ENCODE data around the gene PLXNB3. TPM values are rescaled to one million over a fixed set of nuclear protein-coding genes. Genes with fewer than 3 reads are reported as not detected.

The PLXNB3 gene
- total RNA-seq, 1 experiment from 2014 or later, result 3.3 TPM

DNA sequence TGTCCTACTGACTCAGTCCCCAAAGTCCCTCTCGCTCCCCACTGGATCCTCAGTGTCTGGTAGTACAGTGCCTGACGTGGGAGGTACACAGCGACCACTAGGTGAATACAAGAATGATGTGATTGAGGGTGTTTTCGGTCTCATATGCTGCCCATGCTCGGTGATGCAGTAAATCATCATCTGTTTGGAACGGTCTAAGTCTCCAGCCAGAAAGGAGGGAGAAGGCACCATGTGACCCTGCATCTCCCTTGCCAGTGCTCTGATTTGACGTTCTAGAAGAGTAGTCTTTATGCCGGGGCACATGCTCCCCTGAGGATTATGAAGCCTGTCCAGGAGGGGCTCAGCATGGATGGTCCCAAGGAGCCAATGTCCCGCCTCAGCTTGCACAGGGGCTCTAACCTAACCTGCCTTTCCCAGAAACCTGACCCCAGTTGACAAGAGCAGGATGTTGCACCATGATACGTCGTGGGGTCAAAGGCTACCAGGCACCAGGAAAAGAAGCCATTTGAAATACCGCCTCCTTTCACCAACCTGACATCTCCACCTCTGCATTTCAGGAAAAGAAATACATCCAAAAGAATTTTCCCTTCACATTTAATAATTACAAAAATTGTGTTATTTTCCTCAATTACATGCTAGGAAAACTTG is 13.8 kb upstream of the PLXNB3 start:
- no peak for DNase-seq (ENCODE audit: extremely low read depth, low read depth)

DNA sequence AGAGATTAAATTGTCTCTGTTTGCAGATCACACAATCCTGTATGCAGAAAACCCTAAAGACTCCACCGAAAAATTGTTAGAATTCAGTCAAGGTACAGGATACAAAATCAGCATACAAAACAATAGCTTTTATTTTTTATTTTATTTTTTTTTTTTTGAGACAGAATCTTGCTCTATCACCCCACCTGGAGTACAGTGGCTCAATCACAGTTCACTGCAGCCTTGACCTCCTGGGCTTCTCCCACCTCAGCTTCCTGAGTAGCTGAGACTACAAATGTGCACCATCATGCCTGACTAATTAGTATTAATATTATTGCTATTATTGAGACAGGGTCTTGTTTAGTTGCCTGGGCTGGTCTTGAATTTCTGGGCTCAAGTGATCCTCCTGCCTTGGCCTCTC is 8.9 kb upstream of the PLXNB3 start:
- no peak for DNase-seq (ENCODE audit: extremely low read depth, low read depth)

DNA sequence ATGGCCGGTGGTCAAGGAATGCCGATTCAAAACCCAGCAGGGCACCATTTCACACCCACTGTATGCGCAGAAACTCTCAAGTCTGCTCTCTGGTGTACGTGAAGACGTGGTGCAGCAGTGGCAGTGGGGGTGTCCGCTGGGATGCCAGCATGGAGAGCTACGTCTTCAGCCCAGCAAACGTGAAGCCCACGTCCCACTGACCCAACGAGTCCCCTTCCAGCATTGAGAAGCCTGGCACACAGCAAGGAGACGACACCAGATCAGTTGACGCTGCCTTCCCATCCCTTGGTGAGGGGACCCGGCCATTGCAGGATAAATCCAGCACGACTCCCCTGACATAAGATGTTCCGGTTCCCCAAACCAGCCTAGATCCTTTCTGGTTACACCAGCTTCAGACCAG is 2.2 kb upstream of the PLXNB3 start:
- DNase-seq (ENCODE audit: extremely low read depth, low read depth), result no peak

DNA sequence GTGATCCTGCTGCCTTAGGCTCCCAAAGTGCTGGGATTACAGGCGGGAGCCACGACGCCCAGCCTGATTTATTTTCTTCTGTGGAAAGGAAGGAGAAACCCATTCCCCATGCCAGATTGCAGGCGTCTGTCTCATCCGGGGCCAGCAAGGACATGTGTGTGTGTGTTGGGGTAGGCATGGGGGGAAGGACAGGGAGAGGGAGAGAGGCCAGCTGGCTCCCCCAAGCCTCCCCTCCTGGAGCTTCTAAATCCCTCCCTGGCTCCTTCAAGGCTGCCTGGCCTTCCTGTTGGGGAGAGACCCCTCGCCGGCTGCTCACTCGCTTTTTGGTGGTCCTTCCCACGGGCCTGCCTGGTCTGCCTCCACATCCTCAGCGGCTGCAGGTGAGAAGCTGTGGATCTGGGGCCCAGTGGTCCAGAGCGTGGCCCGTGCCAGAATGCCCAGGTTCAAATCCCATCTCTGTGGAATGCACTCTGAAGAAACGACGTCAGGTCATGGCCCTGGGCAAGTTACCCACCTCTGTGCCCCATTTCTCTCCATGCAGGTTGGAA is 1.3 kb upstream of the PLXNB3 start:
- no peak for DNase-seq (ENCODE audit: extremely low read depth, low read depth)

DNA sequence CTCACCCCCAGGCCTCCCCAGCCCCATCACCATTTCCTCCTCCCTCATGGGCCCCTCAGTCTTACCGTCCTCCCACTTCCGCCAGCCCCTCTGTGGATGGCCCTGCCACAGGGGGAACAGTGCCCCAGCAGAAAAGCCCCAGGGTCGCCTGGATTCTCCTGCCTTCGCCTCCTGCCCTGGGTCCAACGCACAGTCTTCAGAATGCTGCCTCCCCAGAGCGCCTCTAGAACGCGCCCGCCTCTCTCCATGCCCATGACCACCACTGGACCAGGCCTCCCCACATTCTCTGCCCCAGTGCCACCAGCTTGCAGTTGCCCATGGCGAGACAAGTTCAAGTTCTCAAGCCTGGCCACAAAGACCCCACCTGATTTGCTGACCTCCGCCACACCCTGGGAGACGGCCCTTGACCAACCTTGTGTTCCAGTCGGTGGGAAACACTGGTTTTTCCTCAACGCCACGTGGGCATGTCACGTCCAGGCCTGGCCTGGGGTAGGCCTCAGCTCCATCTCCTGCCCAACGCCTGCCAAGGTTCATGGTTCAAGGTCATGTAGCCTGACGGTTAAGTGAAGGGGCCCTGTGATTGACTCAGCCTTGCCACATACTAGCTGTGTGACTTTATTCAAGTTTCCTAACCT is 634 bp upstream of the PLXNB3 start:
- no peak for DNase-seq (ENCODE audit: extremely low read depth, low read depth)

DNA sequence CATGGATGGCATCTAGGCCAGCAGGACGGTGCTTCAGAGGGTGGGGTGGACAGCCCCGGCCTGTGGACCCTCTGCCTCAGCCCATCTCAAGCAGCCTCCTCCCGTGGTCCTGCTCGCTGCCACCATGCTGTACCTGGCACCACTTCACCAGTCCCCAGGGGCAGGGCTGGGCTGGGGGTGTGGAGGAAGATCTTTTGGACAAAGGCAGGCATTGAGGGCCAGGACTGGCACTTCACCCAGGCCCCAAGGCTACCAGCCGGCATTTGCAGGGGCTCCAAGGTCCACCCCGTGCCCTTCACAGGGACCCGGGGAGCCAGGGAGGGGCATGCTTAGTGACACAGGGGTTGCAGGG is 713 bp downstream of the PLXNB3 start:
- DNase-seq (ENCODE audit: extremely low read depth, low read depth), result no peak

DNA sequence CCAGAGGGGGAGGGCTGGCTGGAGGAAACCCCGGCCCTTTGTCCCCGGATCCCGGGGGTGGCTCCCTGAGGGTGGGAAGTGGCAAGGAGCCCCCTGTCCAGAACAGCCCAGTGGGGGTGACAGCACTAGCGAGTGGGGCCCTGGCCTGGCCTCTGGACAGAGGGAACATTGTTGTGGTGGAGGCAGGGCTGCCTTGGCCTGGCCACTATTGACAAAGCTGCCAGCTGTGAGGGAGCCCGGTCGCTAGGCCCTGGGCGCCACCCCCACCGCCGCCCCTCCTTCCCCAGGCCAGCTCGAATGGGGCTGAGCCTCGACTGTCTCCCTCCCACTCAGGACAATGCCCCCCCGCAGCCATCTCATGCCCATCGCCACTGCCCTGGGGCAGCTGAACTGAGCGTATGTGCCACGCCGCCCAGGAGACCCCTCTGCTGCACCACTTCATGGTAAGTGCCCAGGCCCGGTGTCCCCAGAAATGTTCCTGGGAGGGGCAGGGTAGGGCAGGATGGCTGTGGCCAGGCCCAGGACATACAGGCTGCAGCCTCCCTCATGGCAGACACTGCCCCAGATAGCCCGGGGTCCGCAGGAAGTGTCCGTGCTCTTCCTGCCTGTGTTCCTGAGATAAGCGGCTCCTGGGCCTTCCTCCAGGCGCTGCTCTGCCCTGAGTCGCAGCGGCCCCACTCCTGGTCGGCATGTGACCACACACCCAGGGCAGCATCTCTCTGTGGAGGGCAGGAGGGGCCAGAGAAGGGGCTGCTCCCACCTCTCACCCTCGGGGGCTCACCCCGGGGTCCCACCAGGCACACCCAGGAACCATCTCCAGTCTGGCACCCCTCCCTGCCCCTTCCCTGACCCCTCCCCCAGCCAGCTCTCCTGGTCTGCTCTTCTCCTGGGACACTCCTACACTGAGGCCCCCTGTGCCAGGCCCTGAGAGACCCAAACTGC is 1.4 kb downstream of the PLXNB3 start:
- no peak for DNase-seq (ENCODE audit: extremely low read depth, low read depth)

DNA sequence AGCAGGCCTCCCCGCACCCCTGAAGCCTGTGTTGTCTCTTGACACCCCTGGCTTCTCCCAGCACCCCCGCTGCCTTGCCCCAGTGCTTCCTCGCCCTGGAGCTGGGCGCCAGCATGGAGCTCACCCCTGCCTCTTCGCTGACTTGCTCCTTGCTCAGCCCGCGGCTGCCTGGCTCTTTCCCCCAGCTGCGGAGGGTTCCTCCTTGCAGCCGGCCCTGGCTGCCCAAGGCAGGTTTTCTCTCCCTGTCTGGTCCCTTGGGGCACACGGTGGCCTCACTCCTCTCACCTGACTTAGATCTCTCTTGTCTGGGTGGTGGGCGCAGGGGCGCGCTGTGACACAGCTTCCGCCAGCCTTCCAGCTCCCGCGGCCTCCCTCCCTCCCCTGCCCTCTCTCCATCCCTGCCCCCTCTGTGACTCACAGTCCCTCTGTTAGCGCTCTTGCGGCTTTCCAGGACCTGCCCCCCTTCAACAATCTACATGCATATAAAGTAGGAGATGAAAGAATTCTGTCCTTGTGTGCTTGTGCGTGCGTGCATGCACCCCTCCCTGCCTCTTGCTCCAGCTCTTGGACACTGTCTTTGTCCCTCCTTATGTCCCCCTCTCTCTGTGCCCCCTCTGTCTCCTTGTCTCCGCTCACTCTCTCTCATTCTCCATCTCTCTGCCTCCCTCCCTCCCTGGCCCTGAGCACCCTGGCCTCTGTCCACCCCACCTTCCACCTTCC is 2.2 kb downstream of the PLXNB3 start:
- DNase-seq (ENCODE audit: extremely low read depth, low read depth), result peak; percentile 35

DNA sequence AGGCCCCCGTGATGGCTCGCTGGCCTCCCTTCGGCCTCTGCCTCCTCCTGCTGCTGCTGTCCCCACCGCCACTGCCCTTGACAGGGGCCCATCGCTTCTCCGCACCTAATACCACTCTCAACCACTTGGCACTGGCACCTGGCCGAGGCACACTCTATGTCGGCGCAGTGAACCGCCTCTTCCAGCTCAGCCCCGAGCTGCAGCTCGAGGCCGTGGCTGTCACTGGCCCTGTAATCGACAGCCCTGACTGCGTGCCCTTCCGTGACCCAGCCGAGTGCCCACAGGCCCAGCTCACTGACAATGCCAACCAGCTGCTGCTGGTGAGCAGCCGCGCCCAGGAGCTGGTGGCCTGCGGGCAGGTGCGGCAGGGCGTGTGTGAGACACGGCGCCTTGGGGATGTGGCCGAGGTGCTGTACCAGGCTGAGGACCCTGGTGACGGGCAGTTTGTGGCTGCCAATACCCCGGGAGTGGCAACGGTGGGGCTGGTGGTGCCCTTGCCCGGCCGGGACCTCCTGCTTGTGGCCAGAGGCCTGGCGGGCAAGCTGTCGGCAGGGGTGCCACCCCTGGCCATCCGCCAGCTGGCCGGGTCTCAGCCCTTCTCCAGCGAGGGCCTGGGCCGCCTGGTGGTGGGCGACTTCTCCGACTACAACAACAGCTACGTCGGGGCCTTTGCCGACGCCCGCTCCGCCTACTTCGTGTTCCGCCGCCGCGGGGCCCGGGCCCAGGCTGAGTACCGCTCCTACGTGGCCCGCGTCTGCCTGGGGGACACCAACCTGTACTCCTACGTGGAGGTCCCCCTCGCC is 3.0 kb downstream of the PLXNB3 start:
- no peak for DNase-seq (ENCODE audit: extremely low read depth, low read depth)

DNA sequence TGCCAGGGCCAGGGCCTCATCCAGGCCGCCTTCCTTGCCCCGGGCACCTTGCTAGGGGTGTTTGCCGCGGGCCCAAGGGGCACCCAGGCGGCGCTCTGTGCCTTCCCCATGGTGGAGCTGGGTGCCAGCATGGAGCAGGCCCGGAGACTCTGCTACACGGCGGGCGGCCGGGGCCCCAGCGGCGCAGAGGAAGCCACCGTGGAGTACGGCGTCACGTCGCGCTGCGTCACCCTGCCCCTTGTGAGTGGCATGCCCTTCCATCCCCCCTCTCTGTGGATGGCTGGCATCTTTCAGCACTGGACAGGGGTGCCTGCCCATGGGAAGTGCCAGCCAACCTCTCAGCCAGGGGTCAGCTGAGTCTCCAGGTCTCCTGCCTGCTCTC is 3.6 kb downstream of the PLXNB3 start:
- DNase-seq (ENCODE audit: extremely low read depth, low read depth), result no peak

DNA sequence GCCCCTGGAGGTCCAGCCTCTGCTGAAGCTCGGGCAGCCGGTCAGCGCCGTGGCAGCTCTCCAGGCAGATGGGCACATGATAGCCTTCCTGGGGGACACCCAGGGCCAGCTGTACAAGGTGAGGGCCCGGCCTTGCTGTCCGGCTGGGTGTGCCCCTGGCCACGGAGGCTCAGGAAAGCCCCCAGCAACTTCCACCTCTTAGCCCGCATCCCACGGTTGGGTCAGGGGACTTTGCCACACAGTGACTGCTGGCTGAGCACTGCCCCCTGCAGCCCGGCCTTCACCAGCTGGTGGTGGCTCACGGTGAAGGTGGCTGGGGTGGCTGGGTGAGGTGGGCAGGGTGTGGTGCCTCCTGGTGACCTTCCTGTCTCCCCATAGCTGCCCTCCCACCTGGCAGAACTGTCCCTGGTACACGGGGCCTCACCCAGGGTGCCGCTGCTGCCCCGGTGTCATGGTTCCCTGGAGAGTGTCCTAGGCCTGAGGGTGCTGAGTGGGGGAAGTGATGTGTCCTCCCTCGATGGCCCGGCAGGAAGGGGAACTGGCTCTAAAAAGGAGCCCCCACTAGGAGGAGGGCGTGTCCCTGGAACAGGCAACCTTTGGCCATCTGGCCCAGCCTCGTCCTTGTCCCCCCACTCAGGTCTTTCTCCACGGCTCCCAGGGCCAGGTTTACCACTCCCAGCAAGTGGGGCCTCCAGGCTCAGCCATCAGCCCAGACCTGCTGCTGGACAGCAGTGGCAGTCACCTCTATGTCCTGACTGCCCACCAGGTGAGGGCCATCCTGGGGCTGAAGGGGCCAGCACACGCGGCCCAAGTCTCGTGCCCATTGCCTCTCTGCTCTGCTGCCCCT is 4.5 kb downstream of the PLXNB3 start:
- no peak for DNase-seq (ENCODE audit: extremely low read depth, low read depth)

DNA sequence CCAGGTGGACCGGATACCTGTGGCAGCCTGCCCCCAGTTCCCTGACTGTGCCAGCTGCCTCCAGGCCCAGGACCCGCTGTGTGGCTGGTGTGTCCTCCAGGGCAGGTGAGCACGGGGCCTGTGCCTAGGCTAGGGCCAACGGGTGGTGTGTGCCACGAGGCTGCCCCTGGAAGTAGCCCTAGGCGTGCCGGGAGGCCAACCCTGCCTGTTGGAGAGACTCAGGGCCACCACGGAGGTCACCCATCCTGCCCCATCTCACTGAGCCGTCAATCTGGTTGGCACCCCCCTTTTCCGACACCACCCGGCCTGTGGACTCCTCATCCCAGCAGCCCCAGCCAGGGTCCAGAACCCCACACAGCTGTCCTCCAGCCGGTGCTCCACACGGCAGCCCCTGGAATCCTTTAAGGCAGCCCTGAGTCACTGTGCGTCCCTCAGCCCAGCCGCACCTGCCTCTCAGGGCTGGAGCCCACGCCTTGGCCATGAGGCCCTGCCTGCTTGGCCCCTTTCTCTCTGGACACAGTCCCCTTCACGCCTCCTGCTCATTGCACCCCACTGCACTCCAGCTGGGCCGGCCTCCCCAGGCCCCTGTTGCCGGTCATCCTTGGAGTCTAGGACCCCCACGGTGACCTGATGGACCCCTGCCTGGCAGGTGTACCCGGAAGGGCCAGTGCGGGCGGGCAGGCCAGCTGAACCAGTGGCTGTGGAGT is 5.3 kb downstream of the PLXNB3 start:
- DNase-seq (ENCODE audit: extremely low read depth, low read depth), result no peak

DNA sequence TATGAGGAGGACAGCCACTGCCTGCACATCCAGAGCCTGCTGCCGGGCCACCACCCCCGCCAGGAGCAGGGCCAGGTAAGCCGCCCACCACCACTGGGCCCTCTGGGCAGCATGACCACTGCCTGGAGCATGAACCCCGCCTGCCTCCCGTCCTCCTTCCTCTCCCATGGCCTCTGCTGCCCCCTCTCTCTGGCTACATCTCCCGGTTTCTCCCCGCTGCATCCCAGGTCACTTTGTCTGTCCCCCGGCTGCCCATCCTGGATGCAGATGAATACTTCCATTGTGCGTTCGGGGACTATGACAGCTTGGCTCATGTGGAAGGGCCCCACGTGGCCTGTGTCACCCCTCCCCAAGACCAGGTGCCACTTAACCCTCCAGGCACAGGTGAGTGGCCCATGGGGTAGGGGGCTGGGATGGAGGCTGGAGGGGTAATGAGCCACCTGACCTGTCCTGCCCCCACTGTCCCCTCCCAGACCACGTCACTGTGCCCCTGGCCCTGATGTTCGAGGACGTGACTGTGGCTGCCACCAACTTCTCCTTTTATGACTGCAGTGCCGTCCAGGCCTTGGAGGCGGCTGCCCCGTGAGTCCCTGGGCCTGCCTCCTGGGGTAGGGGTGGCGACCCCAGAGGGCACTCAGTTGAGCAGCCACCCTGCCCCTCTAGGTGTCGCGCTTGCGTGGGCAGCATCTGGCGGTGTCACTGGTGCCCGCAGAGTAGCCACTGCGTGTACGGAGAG is 6.0 kb downstream of the PLXNB3 start:
- DNase-seq (ENCODE audit: extremely low read depth, low read depth), result no peak

DNA sequence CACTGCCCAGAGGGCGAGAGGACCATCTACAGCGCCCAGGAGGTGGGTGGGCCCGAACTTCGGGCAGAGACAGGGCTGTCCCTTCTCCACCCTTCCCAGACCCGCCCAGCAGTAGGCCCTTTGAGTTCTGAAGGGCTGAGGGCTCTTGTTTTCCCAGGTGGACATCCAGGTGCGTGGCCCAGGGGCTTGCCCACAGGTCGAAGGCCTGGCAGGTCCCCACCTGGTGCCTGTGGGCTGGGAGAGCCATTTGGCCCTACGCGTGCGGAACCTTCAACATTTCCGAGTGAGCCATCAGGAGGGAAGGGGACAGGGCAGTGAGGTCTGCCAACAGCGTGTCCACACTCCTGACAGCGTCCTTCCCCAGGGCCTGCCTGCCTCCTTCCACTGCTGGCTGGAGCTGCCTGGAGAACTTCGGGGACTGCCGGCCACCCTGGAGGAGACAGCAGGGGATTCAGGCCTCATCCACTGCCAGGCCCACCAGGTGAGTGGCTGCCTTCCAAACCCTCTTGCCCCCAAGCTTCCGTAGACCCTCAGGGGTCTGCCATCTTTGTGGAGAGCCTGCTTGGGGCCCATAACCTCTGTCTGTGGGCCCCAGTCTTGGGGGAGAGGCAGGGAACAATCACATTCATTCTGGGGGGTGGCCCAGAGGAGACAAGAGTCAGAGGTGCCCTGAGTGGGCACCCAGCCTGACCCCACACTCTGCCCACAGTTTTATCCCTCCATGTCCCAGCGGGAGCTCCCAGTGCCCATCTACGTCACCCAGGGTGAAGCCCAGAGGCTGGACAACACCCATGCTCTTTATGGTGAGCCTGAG is 6.8 kb downstream of the PLXNB3 start:
- no peak for DNase-seq (ENCODE audit: extremely low read depth, low read depth)

DNA sequence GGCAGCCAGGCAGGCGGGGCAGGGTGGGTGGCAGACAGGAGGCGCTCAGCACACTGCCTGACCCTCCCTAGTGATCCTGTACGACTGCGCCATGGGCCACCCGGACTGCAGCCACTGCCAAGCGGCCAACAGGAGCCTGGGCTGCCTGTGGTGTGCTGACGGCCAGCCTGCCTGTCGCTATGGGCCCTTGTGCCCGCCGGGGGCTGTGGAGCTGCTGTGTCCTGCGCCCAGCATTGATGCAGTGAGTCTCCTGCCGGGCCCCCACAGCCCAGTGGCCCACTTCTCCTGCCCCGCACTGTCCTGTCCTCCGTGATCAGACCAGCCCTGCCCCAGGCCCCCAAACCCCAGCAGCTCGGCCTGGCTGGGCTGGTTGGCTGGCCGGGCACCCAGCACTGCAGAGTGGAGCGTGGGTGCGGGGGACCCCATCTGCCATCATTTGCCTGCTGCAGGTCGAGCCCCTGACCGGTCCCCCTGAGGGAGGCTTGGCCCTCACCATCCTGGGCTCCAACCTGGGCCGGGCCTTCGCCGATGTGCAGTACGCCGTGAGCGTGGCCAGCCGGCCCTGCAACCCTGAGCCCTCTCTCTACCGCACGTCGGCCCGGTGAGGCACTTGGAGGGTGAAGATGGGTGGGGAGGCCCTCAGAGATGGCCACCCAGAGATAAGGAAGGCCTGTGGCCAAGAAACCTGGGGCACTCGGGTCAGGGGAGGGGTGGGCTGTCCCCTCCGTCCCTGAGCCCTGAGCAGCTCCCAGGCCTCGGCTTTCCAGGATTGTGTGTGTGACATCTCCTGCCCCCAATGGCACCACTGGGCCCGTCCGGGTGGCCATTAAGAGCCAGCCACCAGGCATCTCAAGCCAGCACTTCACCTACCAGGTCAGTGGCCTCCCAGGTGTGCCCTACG is 7.6 kb downstream of the PLXNB3 start:
- DNase-seq (ENCODE audit: extremely low read depth, low read depth), result no peak
